SK-N-SH treated with all-trans-retinoic acid at 6 μM for 48 hours (cell line): Measurements from ENCODE around the gene DEFB129.

Source experiments
- ATAC-seq: fragments of 200-7000 bp; cut with Tn5 transposase; 3 replicates; pipeline ENCODE4 v1.9.1; 2020; ENCODE audit warnings: mild to moderate bottlenecking, moderate library complexity
- ARNTL ChIP-seq: fragments of 450-650 bp; formaldehyde crosslinking; IDR thresholded peaks from 2 replicates; pipeline ENCODE4 v1.5.0; 2020; ENCODE audit warnings: low read depth, mild to moderate bottlenecking, moderate library complexity, borderline replicate concordance
- BACH2 ChIP-seq: fragments of 250-450 bp; sonication (Bioruptor Pico); IDR thresholded peaks from 2 replicates; pipeline ENCODE4 v1.9.0; 2021; ENCODE audit warnings: mild to moderate bottlenecking, borderline replicate concordance
- CREB5 ChIP-seq: fragments of 250-450 bp; sonication (Bioruptor Pico); IDR thresholded peaks from 2 replicates; pipeline ENCODE4 v1.5.1; 2020; ENCODE audit warnings: low read depth, mild to moderate bottlenecking, moderate library complexity
- CSDC2 ChIP-seq: fragments of 250-450 bp; sonication (Bioruptor Pico); IDR thresholded peaks from 2 replicates; pipeline ENCODE4 v1.5.0; 2020; ENCODE audit warnings: mild to moderate bottlenecking, moderate library complexity
- ESRRG ChIP-seq: fragments of 250-450 bp; sonication (Bioruptor Pico); IDR thresholded peaks from 2 replicates; pipeline ENCODE4 v1.6.1; 2021; ENCODE audit warnings: mild to moderate bottlenecking
- GLIS3 ChIP-seq: fragments of 250-450 bp; sonication (Bioruptor Pico); IDR thresholded peaks from 2 replicates; pipeline ENCODE4 v1.5.0; 2020; ENCODE audit warnings: mild to moderate bottlenecking, moderate library complexity
- ISL1 ChIP-seq: fragments of 250-450 bp; sonication (Bioruptor Pico); IDR thresholded peaks from 2 replicates; pipeline ENCODE4 v2.1.2; 2022; ENCODE audit warnings: mild to moderate bottlenecking, moderate library complexity
- OSR1 ChIP-seq: fragments of 250-450 bp; sonication (Bioruptor Pico); IDR thresholded peaks from 2 replicates; pipeline ENCODE4 v1.8.0; 2022; ENCODE audit warnings: moderate library complexity, mild to moderate bottlenecking, inconsistent platforms
- PPARA ChIP-seq: fragments of 250-450 bp; sonication (Bioruptor Pico); IDR thresholded peaks from 2 replicates; pipeline ENCODE4 v1.5.0; 2020; ENCODE audit warnings: mild to moderate bottlenecking, borderline replicate concordance
- RARB ChIP-seq: fragments of 250-450 bp; sonication (Bioruptor Pico); IDR thresholded peaks from 2 replicates; pipeline ENCODE4 v1.8.0; 2021; ENCODE audit warnings: mild to moderate bottlenecking, moderate library complexity
- SNAI2 ChIP-seq: fragments of 250-450 bp; sonication (Bioruptor Pico); IDR thresholded peaks from 2 replicates; pipeline ENCODE4 v1.5.0; 2020; ENCODE audit warnings: mild to moderate bottlenecking, moderate library complexity
- TCF4 ChIP-seq: fragments of 250-450 bp; sonication (Bioruptor Pico); IDR thresholded peaks from 2 replicates; pipeline ENCODE4 v1.8.0; 2021; ENCODE audit warnings: mild to moderate bottlenecking, moderate library complexity, borderline replicate concordance
- TOX ChIP-seq: fragments of 250-450 bp; sonication (Bioruptor Pico); IDR thresholded peaks from 2 replicates; pipeline ENCODE4 v1.8.0; 2021; ENCODE audit warnings: mild to moderate bottlenecking, moderate library complexity, borderline replicate concordance
- TSHZ2 ChIP-seq: fragments of 250-450 bp; sonication (Bioruptor Pico); IDR thresholded peaks from 2 replicates; pipeline ENCODE4 v1.5.0; 2020; ENCODE audit warnings: mild to moderate bottlenecking, moderate library complexity
- ZC3H10 ChIP-seq: fragments of 250-450 bp; sonication (Bioruptor Pico); IDR thresholded peaks from 2 replicates; pipeline ENCODE4 v1.5.1; 2021; ENCODE audit warnings: mild to moderate bottlenecking, moderate library complexity
- ZFP3 ChIP-seq: fragments of 250-450 bp; sonication (Bioruptor Pico); IDR thresholded peaks from 2 replicates; pipeline ENCODE4 v1.5.0; 2020; ENCODE audit warnings: mild to moderate bottlenecking, moderate library complexity
- ZFP30 ChIP-seq: fragments of 450-650 bp; formaldehyde crosslinking; IDR thresholded peaks from 2 replicates; pipeline ENCODE4 v1.5.0; 2022; ENCODE audit warnings: mild to moderate bottlenecking, moderate library complexity
- ZNF565 ChIP-seq: fragments of 450-650 bp; formaldehyde crosslinking; conservative IDR thresholded peaks from 2 replicates; pipeline ENCODE4 v1.5.0; 2020; ENCODE audit warnings: low read depth, mild to moderate bottlenecking, moderate library complexity
- ZNF70 ChIP-seq: fragments of 450-650 bp; formaldehyde crosslinking; IDR thresholded peaks from 2 replicates; pipeline ENCODE4 v1.5.0; 2020; ENCODE audit warnings: mild to moderate bottlenecking, moderate library complexity
- ZNF8 ChIP-seq: fragments of 450-650 bp; formaldehyde crosslinking; IDR thresholded peaks from 2 replicates; pipeline ENCODE4 v1.5.0; 2020; ENCODE audit warnings: mild to moderate bottlenecking, moderate library complexity
- TF ChIP-seq, protein P1 (sequence below): fragments of 250-450 bp; sonication (Bioruptor Pico); IDR thresholded peaks from 2 replicates; pipeline ENCODE4 v1.5.1; 2021; ENCODE audit warnings: mild to moderate bottlenecking, moderate library complexity
- TF ChIP-seq, protein P2 (sequence below): fragments of 250-450 bp; sonication (Bioruptor Pico); IDR thresholded peaks from 2 replicates; pipeline ENCODE4 v1.8.0; 2021; ENCODE audit warnings: low read depth, mild to moderate bottlenecking, moderate library complexity, borderline replicate concordance

The DEFB129 gene

GRCh38 chr20:227439-228105, 514 bp downstream of the DEFB129 start (continued):
- TF ChIP-seq, protein P1, sequence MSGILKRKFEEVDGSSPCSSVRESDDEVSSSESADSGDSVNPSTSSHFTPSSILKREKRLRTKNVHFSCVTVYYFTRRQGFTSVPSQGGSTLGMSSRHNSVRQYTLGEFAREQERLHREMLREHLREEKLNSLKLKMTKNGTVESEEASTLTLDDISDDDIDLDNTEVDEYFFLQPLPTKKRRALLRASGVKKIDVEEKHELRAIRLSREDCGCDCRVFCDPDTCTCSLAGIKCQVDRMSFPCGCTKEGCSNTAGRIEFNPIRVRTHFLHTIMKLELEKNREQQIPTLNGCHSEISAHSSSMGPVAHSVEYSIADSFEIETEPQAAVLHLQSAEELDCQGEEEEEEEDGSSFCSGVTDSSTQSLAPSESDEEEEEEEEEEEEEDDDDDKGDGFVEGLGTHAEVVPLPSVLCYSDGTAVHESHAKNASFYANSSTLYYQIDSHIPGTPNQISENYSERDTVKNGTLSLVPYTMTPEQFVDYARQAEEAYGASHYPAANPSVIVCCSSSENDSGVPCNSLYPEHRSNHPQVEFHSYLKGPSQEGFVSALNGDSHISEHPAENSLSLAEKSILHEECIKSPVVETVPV (CRISPR knock-in tag), result no peak
- TF ChIP-seq ZNF70 (no peak), BACH2 (no peak), RARB (no peak), ZC3H10 (CRISPR knock-in tag) (no peak), ZNF565 (CRISPR knock-in tag) (no peak), ZFP30 (CRISPR knock-in tag) (no peak), SNAI2 (CRISPR knock-in tag) (no peak)

- no peak for TF ChIP-seq OSR1
- TF ChIP-seq BACH2, result no peak
- no peak for TF ChIP-seq TSHZ2 (CRISPR knock-in tag)
- TF ChIP-seq ZFP3 (CRISPR knock-in tag), result no peak
- TF ChIP-seq ZNF8 (CRISPR knock-in tag), result no peak
- no peak for TF ChIP-seq TCF4
- TF ChIP-seq PPARA (CRISPR knock-in tag), result no peak
- TF ChIP-seq ESRRG (CRISPR knock-in tag), result no peak
- TF ChIP-seq CSDC2 (CRISPR knock-in tag), result no peak
- TF ChIP-seq GLIS3, result no peak
- no peak for TF ChIP-seq ARNTL
- TF ChIP-seq TOX, result no peak
- no peak for TF ChIP-seq ZNF565 (CRISPR knock-in tag)
- no peak for TF ChIP-seq ZNF70
- TF ChIP-seq, protein P1 (CRISPR knock-in tag), result no peak
- no peak for TF ChIP-seq ISL1 (CRISPR knock-in tag)
- TF ChIP-seq, protein P2, sequence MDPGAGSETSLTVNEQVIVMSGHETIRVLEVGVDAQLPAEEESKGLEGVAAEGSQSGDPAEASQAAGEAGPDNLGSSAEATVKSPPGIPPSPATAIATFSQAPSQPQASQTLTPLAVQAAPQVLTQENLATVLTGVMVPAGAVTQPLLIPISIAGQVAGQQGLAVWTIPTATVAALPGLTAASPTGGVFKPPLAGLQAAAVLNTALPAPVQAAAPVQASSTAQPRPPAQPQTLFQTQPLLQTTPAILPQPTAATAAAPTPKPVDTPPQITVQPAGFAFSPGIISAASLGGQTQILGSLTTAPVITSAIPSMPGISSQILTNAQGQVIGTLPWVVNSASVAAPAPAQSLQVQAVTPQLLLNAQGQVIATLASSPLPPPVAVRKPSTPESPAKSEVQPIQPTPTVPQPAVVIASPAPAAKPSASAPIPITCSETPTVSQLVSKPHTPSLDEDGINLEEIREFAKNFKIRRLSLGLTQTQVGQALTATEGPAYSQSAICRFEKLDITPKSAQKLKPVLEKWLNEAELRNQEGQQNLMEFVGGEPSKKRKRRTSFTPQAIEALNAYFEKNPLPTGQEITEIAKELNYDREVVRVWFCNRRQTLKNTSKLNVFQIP, result no peak
- no peak for TF ChIP-seq RARB
- no peak for TF ChIP-seq ZC3H10 (CRISPR knock-in tag)
- no peak for TF ChIP-seq CREB5 (CRISPR knock-in tag)
- ATAC-seq, result peak; percentile 89
Observed at GRCh38 chr20:235891-236290, 8.8 kb downstream of the DEFB129 start.

- ATAC-seq, result no peak
- TF ChIP-seq CREB5 (CRISPR knock-in tag), result no peak
- TF ChIP-seq ZC3H10 (CRISPR knock-in tag), result no peak
- TF ChIP-seq ZNF565 (CRISPR knock-in tag), result no peak
- TF ChIP-seq TSHZ2 (CRISPR knock-in tag), result no peak
- no peak for TF ChIP-seq GLIS3
- no peak for TF ChIP-seq CSDC2 (CRISPR knock-in tag)
- no peak for TF ChIP-seq OSR1
- no peak for TF ChIP-seq ARNTL
- TF ChIP-seq TOX, result no peak
- TF ChIP-seq, protein P2, result no peak
- TF ChIP-seq ZFP3 (CRISPR knock-in tag), result no peak
- no peak for TF ChIP-seq PPARA (CRISPR knock-in tag)
Observed at GRCh38 chr20:237489-237888, 10.4 kb downstream of the DEFB129 start.
